HEK293 (cell line): Measurements from ENCODE around the gene DCST1.

Experiments
- CTCF ChIA-PET: fragments of 350-600 bp; formaldehyde crosslinking; extraction: SDS; loops from one replicate; lab custom pipeline; 2021; ENCODE audit warnings: antibody characterized with exemption; lab: Yijun Ruan, JAX
- POLR2A ChIA-PET: fragments of 300-600 bp; formaldehyde crosslinking; extraction: SDS; loops from one replicate; lab custom pipeline; 2020; ENCODE audit warnings: antibody characterized with exemption, inconsistent platforms; lab: Yijun Ruan, JAX
- H3K27ac ChIP-seq: fragments of 200-500 bp; sonication (Bioruptor generic); 2 replicates; pipeline ENCODE4 v1.5.1; 2014; ENCODE audit warnings: low read depth, low read length, control low read depth, inconsistent platforms; ENCODE audit errors: extremely low read depth
- H3K36me3 ChIP-seq, 2 experiments: fragments of 200-500 bp in 1 of 2; sonication (Bioruptor generic) in 1 of 2; 1 replicate in 1 of 2; 2 replicates in 1 of 2; pipeline ENCODE4 v1.5.1; 2014 to 2017; ENCODE audit warnings: inconsistent platforms in 2 of 2, low read length in 2 of 2; ENCODE audit not compliant: control insufficient read depth in 2 of 2, insufficient read depth in 1 of 2
- H3K4me1 ChIP-seq: fragments of 200-500 bp; sonication (Bioruptor generic); 2 replicates; pipeline ENCODE4 v1.5.1; 2014; ENCODE audit warnings: mild to moderate bottlenecking, low read length, inconsistent platforms; ENCODE audit not compliant: control insufficient read depth, insufficient read depth
- H3K4me3 ChIP-seq: 2 replicates; pipeline ENCODE4 v1.5.1; 2011; ENCODE audit warnings: low read depth, mild to moderate bottlenecking, control low read depth, low read length, moderate library complexity
- H3K9me3 ChIP-seq: fragments of 200-500 bp; sonication (Bioruptor generic); 2 replicates; pipeline ENCODE4 v1.5.1; 2014; ENCODE audit warnings: low read depth, low read length, inconsistent platforms; ENCODE audit not compliant: control insufficient read depth, insufficient read depth
- ELK4 ChIP-seq: IDR thresholded peaks from 2 replicates; pipeline ENCODE4 v1.6.1; 2011; ENCODE audit warnings: mild to moderate bottlenecking, low read depth, low read length, borderline replicate concordance
- GLIS1 ChIP-seq: fragments of 450-650 bp; formaldehyde crosslinking; IDR thresholded peaks from 2 replicates; pipeline ENCODE4 v1.5.1; 2016; ENCODE audit warnings: missing biosample characterization, missing genetic modification characterization
- KLF7 ChIP-seq: fragments of 450-650 bp; formaldehyde crosslinking; IDR thresholded peaks from 2 replicates; pipeline ENCODE4 v1.5.1; 2016; ENCODE audit warnings: missing biosample characterization, missing genetic modification characterization, borderline replicate concordance
- PRDM1 ChIP-seq: fragments of 450-650 bp; formaldehyde crosslinking; IDR thresholded peaks from 2 replicates; pipeline ENCODE4; 2016; ENCODE audit warnings: missing biosample characterization, missing genetic modification characterization
- PRDM4 ChIP-seq: fragments of 450-650 bp; formaldehyde crosslinking; IDR thresholded peaks from 2 replicates; pipeline ENCODE4 v1.5.1; 2017; ENCODE audit warnings: missing biosample characterization, missing genetic modification characterization
- SP7 ChIP-seq: fragments of 450-650 bp; formaldehyde crosslinking; IDR thresholded peaks from 2 replicates; pipeline ENCODE4 v1.5.1; 2016; ENCODE audit warnings: missing biosample characterization, missing genetic modification characterization
- YY2 ChIP-seq: fragments of 450-650 bp; formaldehyde crosslinking; IDR thresholded peaks from 2 replicates; pipeline ENCODE4 v1.5.1; 2016; ENCODE audit warnings: missing biosample characterization, missing genetic modification characterization
- ZBTB11 ChIP-seq: fragments of 450-650 bp; formaldehyde crosslinking; conservative IDR thresholded peaks from 2 replicates; pipeline ENCODE4 v1.5.1; 2016; ENCODE audit warnings: low read depth, missing biosample characterization, missing genetic modification characterization
- ZBTB48 ChIP-seq: fragments of 450-650 bp; formaldehyde crosslinking; IDR thresholded peaks from 2 replicates; pipeline ENCODE4 v1.5.1; 2016; ENCODE audit warnings: missing biosample characterization, missing genetic modification characterization
- ZNF140 ChIP-seq: fragments of 450-650 bp; formaldehyde crosslinking; IDR thresholded peaks from 2 replicates; pipeline ENCODE4 v1.5.1; 2016; ENCODE audit warnings: missing biosample characterization, missing genetic modification characterization
- ZNF335 ChIP-seq: fragments of 450-650 bp; formaldehyde crosslinking; conservative IDR thresholded peaks from 2 replicates; pipeline ENCODE4 v1.5.1; 2016; ENCODE audit warnings: missing biosample characterization, missing genetic modification characterization
- ZNF362 ChIP-seq: fragments of 450-650 bp; formaldehyde crosslinking; IDR thresholded peaks from 2 replicates; pipeline ENCODE4 v1.5.1; 2016; ENCODE audit warnings: missing biosample characterization, missing genetic modification characterization
- ZNF426 ChIP-seq: fragments of 450-650 bp; formaldehyde crosslinking; IDR thresholded peaks from 2 replicates; pipeline ENCODE4 v1.5.1; 2017; ENCODE audit warnings: missing biosample characterization, missing genetic modification characterization, mild to moderate bottlenecking, inconsistent platforms, moderate library complexity
- ZNF549 ChIP-seq: fragments of 450-650 bp; IDR thresholded peaks from 2 replicates; pipeline ENCODE4 v1.5.1; 2018; ENCODE audit warnings: missing biosample characterization, missing genetic modification characterization, mild to moderate bottlenecking, inconsistent platforms, moderate library complexity
- ZNF580 ChIP-seq: fragments of 450-650 bp; formaldehyde crosslinking; IDR thresholded peaks from 2 replicates; pipeline ENCODE4 v1.5.1; 2016; ENCODE audit warnings: missing biosample characterization, missing genetic modification characterization
- ZNF626 ChIP-seq: fragments of 450-650 bp; sonication (Bioruptor Pico); formaldehyde crosslinking; IDR thresholded peaks from 2 replicates; pipeline ENCODE4 v1.5.1; 2018; ENCODE audit warnings: missing biosample characterization, missing genetic modification characterization, inconsistent platforms
- ZNF654 ChIP-seq: fragments of 450-650 bp; formaldehyde crosslinking; IDR thresholded peaks from 2 replicates; pipeline ENCODE4 v1.5.1; 2016; ENCODE audit warnings: low read depth, missing biosample characterization, missing genetic modification characterization
- ZNF670 ChIP-seq: fragments of 450-650 bp; formaldehyde crosslinking; IDR thresholded peaks from 2 replicates; pipeline ENCODE4 v1.5.1; 2016; ENCODE audit warnings: missing biosample characterization, missing genetic modification characterization, low read depth
- ZNF76 ChIP-seq: fragments of 450-650 bp; formaldehyde crosslinking; IDR thresholded peaks from 2 replicates; pipeline ENCODE4; 2016; ENCODE audit warnings: low read depth, missing biosample characterization, missing genetic modification characterization, borderline replicate concordance
- ZNF785 ChIP-seq: fragments of 450-650 bp; formaldehyde crosslinking; IDR thresholded peaks from 2 replicates; pipeline ENCODE4 v1.5.1; 2016; ENCODE audit warnings: missing biosample characterization, missing genetic modification characterization

Gene DCST1

GRCh38 chr1:155043793-155044192 is 10.2 kb downstream of the DCST1 start:
- TF ChIP-seq GLIS1 (peak; percentile 75; the same call in 1 of the 2 replicates), ZNF76 (tag by site-specific recombination) (no peak), PRDM4 (tag by site-specific recombination) (no peak), PRDM1 (tag by site-specific recombination) (0 out of 2 replicates have a peak, but pooled peaks have one; percentile 22)
- POLR2A ChIA-PET: interaction anchor here (1.7 kb wide), 1 partner anchor 49 kb away, joined by 4 read pairs; no protein-coding TSS in a partner anchor
- H3K4me3 ChIP-seq: no peak overlapping the region

GRCh38 chr1:155044365-155044764 is 10.7 kb downstream of the DCST1 start:
- ChIA-PET CTCF (interaction anchor here (0.6 to 9.2 kb wide), 22 partner anchors 10 to 894 kb away, joined by 3 to 94 read pairs (median 4); partner anchors contain the start of genes DCST1, DCST2, EFNA4 and KRTCAP2), POLR2A (interaction anchor here (0.9 to 1.7 kb wide), 3 partner anchors 11 to 50 kb away, joined by 3 to 5 read pairs (median 4); no protein-coding TSS in a partner anchor)
- H3K4me1 ChIP-seq: no peaks in the 10 kb centered on the region
- H3K4me3 ChIP-seq: no peak overlapping the region
- H3K9me3 ChIP-seq: no peaks in the 10 kb centered on the region
- TF ChIP-seq ZNF654 (no peak), ZNF362 (tag by site-specific recombination) (peak; percentile 74; the same call in 1 of the 2 replicates)
- H3K27ac ChIP-seq: no peak overlapping the region
- no peaks in the 10 kb centered on the region for H3K36me3 ChIP-seq

More at GRCh38 chr1:155043793-155044192, 10.2 kb downstream of the DCST1 start:
- no peak overlapping the region for H3K27ac ChIP-seq
- no peaks in the 10 kb centered on the region for H3K4me1 ChIP-seq
- no peaks in the 10 kb centered on the region for H3K9me3 ChIP-seq
- H3K36me3 ChIP-seq: no peaks in the 10 kb centered on the region
- CTCF ChIA-PET: interaction anchor here (0.6 to 9.2 kb wide), 17 partner anchors 10 to 484 kb away, joined by 3 to 94 read pairs (median 7); partner anchors contain the start of genes DCST1, DCST2, EFNA4 and KRTCAP2

- Histone ChIP-seq H3K4me1 (peaks cover 6% of the 10 kb centered on the region), H3K9me3 (no peaks in the 10 kb centered on the region), H3K27ac (no peak overlapping the region), H3K36me3 (no peaks in the 10 kb centered on the region), H3K4me3 (no peak overlapping the region)
- CTCF ChIA-PET: interaction anchor here (0.6 to 9.2 kb wide), 27 partner anchors 9 to 894 kb away, joined by 3 to 94 read pairs (median 4); partner anchors contain the start of genes DCST1, DCST2, EFNA4 and KRTCAP2
- POLR2A ChIA-PET: interaction anchor here (0.9 to 1.7 kb wide), 3 partner anchors 12 to 50 kb away, joined by 3 to 5 read pairs (median 4); no protein-coding TSS in a partner anchor
- TF ChIP-seq YY2 (tag by site-specific recombination) (no peak), ZBTB11 (no peak), ZNF76 (tag by site-specific recombination) (no peak), ZNF549 (tag by site-specific recombination) (no peak), ZNF785 (no peak), SP7 (tag by site-specific recombination) (peak; percentile 61; the same call in 1 of the 2 replicates), ZNF140 (no peak), ZNF335 (tag by site-specific recombination) (peak; percentile 39; the same call in 1 of the 2 replicates), KLF7 (no peak), ZNF580 (tag by site-specific recombination) (no peak), ZBTB48 (tag by site-specific recombination) (peak; percentile 77), ZNF670 (tag by site-specific recombination) (no peak), ZNF426 (tag by site-specific recombination) (no peak), ELK4 (no peak), ZNF626 (no peak)
These were observed 11.4 kb downstream of the DCST1 start for GRCh38 chr1:155044812-155045657.
